Small intestine (tissue), 7 donors: ENCODE results near the gene GPRIN3. TPM values are rescaled to one million over a fixed set of nuclear protein-coding genes. Genes with fewer than 3 reads are reported as not detected.
"Not testable (repeated sequence)": the region's sequence is repeated elsewhere in the genome, so short reads cannot be mapped to it uniquely, and the experiment has no call there.

Experiments used
- DNase-seq, 2 donors: peaks; one replicate each; pipeline versions ENCODE4 v3.0.0 to v3.0.0-alpha.2; 2013
- FAIRE-seq: peaks from 2 replicates; lab custom pipeline; 2012; peaks lifted over from hg19 to GRCh38; lab: Jason Lieb, UNC
- H3K27ac ChIP-seq, 3 donors: one replicate each; pipeline ENCODE4 v1.5.1; 2013; ENCODE audit warnings: low read length in 2 of 3, mild to moderate bottlenecking in 2 of 3, control low read depth in 1 of 3, inconsistent platforms in 1 of 3, low read depth in 1 of 3, moderate library complexity in 1 of 3
- H3K27me3 ChIP-seq, 3 donors: one replicate each; pipeline ENCODE4 v1.6.1; 2013; ENCODE audit warnings: low read length in 3 of 3, inconsistent platforms in 1 of 3; ENCODE audit not compliant: control insufficient read depth in 3 of 3, insufficient read depth in 3 of 3
- H3K36me3 ChIP-seq, 3 donors: one replicate each; pipeline ENCODE4 v1.6.1; 2013; ENCODE audit warnings: low read length in 3 of 3, inconsistent platforms in 1 of 3, low read depth in 1 of 3, mild to moderate bottlenecking in 1 of 3, moderate library complexity in 1 of 3; ENCODE audit not compliant: control insufficient read depth in 3 of 3, insufficient read depth in 2 of 3
- H3K4me1 ChIP-seq, 3 donors: one replicate each; pipeline ENCODE4 v1.6.1; 2013; ENCODE audit warnings: low read length in 2 of 3, inconsistent platforms in 1 of 3, low read depth in 1 of 3, mild to moderate bottlenecking in 1 of 3, moderate library complexity in 1 of 3; ENCODE audit not compliant: control insufficient read depth in 3 of 3, insufficient read depth in 2 of 3
- H3K4me3 ChIP-seq, 3 donors: one replicate each; pipeline ENCODE4 v1.5.1; 2013; ENCODE audit warnings: low read length in 3 of 3, control low read depth in 1 of 3, inconsistent platforms in 1 of 3, low read depth in 1 of 3, mild to moderate bottlenecking in 1 of 3, moderate library complexity in 1 of 3
- H3K9me3 ChIP-seq, 2 donors: one replicate each; pipeline ENCODE4 v1.6.1; 2013; ENCODE audit warnings: low read depth in 1 of 2, low read length in 1 of 2; ENCODE audit not compliant: control insufficient read depth in 2 of 2, insufficient read depth in 1 of 2
- WGBS, 3 donors: extraction: QIAGEN DNeasy Blood & Tissue Kit; methylation state at CpG; one replicate each; pipeline ENCODE4 v1.1.7; 2013; 5-methylcytosine and 5-hydroxymethylcytosine counted together
- polyA plus RNA-seq, 4 donors: library from polyadenylated mRNA; stranded (reverse) in 3 of 4; unstranded in 1 of 4; fragments of 200-250 nt in 3 of 4; fragments of 120-200 nt in 1 of 4; gene quantifications; one replicate each; pipeline versions ENCODE4 v1.2.1 to v1.2.3, GENCODE V29; 2013
- donor health status: healthy with polysubstance abuse.
- donor health status: control.
- donor health status: control.
- donor health status: Bipolar disorder and iron deficiency.
- donor health status: healthy.

GPRIN3 gene
- polyA plus RNA-seq, 4 donors: 1.4 to 12.2 (median 3.0) TPM

DNA sequence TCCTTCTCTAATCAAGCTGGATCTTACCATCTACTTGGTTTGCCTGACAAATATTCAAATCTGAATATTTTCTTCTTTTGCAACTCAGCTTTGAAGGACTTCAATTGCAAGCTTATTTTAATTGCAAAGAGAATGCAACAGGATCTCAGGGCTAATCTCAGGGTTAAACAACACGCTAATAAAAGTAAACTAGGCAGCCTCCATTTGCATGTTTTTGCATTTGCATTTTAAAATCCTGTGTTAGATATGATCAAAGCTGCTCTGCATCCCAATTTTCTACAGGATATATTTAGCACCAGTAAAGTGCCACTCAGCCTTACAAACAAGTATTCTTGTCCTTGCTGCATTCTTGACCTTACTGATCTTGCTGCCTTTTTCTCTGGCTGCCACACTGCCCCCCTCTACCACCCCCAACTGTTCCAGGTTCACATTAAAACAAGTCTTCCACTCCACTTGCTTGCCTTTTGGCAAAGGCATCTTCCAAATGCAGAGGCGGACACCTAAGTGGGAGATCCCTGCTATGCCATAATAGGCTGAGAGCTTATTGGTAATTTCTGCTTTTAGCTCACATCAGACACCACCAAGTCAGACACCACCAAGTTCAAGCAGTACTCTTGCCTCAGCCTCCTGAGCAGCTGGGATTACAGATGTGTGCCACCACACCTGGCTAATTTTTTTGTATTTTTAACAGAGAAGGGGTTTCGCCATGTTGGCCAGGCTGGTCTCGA, 48.1 kb downstream of the GPRIN3 start:
- Histone ChIP-seq H3K9me3 (peaks cover 0 to 2% of the 10 kb centered on the region in 2 donors), H3K36me3 (peaks cover 0 to 2% (median 2%) of the 10 kb centered on the region in 3 donors), H3K4me3 (no peak overlapping the region), H3K4me1 (peaks cover 0 to 8% (median 2%) of the 10 kb centered on the region in 3 donors), H3K27ac (no peak overlapping the region), H3K27me3 (no peaks in the 10 kb centered on the region)
- DNase-seq: no peak
- 93 to 98% (median 95%) methylated on average over 4 of the region's 4 CpGs for WGBS, 3 donors
- no peak for FAIRE-seq

DNA sequence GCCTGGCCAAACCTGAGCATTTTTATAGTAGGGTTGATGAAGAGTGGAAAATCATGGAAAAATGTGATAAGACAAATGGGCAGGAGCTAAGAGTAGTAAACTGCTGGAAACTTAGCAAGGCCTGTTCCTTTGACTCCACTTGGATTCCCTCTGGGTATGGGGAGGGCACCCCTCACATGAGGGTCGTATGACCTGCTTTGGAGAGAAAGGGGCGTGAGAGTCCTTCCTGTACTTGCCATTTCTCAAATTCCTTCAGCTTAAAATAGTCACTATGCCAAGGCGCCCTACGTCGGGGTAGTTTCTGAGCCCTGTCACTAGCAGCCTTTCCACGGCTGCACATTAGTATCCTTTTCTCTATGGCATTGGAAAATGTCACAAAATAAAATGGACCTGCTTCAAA, 49.1 kb downstream of the GPRIN3 start:
- WGBS, 3 donors: 84 to 92% (median 87%) methylated on average over 6 of the region's 6 CpGs
- FAIRE-seq (no peak), DNase-seq (no peak)
- Histone ChIP-seq H3K27ac (no peak overlapping the region), H3K4me1 (peaks cover 2 to 13% (median 5%) of the 10 kb centered on the region in 3 donors), H3K27me3 (no peaks in the 10 kb centered on the region), H3K4me3 (no peak overlapping the region), H3K36me3 (peaks cover 0 to 2% (median 2%) of the 10 kb centered on the region in 3 donors), H3K9me3 (no peaks in the 10 kb centered on the region)

DNA sequence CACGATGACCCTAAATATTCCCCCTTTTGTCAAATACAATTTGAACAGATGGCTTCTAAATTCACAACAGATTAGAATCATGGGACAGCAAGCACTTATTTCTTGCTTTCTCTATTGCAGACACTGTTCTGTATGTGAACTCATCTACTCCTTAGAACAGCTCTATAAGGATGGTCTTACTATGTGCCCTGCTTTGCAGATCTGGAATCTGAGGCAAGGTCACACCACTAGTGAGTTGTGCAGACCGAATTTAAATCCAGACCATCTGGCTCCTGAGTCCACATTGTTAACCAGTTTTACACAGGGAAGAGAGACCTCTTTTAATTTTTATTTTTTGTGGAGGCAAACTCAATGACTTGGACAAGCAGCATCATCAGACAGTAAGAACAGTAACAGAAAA, 50.2 kb downstream of the GPRIN3 start:
- Histone ChIP-seq H3K4me3 (no peak overlapping the region), H3K27me3 (no peaks in the 10 kb centered on the region), H3K36me3 (peaks cover 0 to 2% (median under 1%) of the 10 kb centered on the region in 3 donors), H3K27ac (no peak overlapping the region), H3K4me1 (peaks cover 2 to 13% (median 5%) of the 10 kb centered on the region in 3 donors), H3K9me3 (no peaks in the 10 kb centered on the region)
- WGBS, 3 donors: 40 to 69% (median 68%) methylated on average over 2 of the region's 2 CpGs
- DNase-seq (no peak), FAIRE-seq (no peak)

DNA sequence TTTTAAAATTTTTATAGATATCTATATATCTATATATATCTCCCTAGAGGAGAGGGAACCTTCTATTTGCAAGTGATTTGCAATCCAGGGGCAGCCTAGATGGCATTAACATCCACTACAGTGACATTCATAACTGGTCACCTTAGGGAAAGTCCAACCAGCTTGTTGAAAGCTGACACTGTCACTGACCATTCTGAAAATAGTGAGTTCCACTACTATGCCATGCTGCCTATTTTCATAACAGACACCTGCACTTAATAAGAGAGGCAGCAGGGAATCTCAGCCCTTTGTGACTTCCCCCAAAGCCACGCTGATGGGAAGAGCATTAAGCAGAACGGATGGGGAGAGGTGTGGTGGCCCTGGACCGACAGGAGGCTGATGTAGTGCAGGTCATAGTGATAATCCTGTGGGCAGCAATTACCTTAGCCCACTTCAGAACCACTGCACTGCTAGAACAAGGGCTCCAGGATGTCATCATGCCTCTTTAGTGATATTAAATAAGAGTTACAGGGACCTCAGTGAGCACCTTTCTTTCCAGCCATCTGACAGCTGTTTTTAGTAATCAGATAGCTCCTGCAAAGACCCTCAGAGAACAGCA, 51.3 kb downstream of the GPRIN3 start:
- FAIRE-seq (no peak), DNase-seq (no peak)
- WGBS, 3 donors: 39 to 75% (median 67%) methylated on average over 3 of the region's 3 CpGs
- peaks cover 5 to 13% (median 5%) of the 10 kb centered on the region in 3 donors for H3K4me1 ChIP-seq
- peaks cover 0 to 2% (median 0%) of the 10 kb centered on the region in 3 donors for H3K36me3 ChIP-seq
- no peak overlapping the region for H3K4me3 ChIP-seq
- H3K27me3 ChIP-seq: no peaks in the 10 kb centered on the region
- no peak overlapping the region for H3K27ac ChIP-seq
- H3K9me3 ChIP-seq: no peaks in the 10 kb centered on the region

DNA sequence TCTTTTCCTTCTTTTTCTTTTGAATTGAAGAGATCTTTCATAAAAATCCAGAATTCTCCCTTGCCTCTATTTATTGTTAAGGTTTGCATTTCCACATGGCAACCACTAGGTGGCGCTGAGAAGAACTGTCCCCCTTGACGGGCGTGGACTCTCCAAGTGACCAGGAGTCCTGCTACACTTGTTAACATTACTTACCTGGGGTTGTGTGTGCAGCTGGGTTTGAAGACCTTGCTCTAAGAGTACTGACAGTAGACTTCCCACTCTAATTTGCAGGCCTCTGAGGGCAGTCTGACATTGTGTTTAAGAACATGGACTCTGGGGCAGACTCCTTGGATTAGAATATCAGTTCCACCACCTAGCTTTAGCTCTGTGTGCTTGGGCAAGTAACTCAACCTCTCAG, 52.8 kb downstream of the GPRIN3 start:
- FAIRE-seq (no peak), DNase-seq (peak; percentile 48 to 60)
- Histone ChIP-seq H3K9me3 (no peaks in the 10 kb centered on the region), H3K27me3 (no peaks in the 10 kb centered on the region), H3K4me1 (peaks cover 2 to 10% (median 5%) of the 10 kb centered on the region in 3 donors), H3K4me3 (no peak overlapping the region), H3K27ac (no peak overlapping the region), H3K36me3 (peaks cover 0 to 2% (median 0%) of the 10 kb centered on the region in 3 donors)
- WGBS, 3 donors: 24 to 34% (median 28%) methylated on average over 3 of the region's 3 CpGs

DNA sequence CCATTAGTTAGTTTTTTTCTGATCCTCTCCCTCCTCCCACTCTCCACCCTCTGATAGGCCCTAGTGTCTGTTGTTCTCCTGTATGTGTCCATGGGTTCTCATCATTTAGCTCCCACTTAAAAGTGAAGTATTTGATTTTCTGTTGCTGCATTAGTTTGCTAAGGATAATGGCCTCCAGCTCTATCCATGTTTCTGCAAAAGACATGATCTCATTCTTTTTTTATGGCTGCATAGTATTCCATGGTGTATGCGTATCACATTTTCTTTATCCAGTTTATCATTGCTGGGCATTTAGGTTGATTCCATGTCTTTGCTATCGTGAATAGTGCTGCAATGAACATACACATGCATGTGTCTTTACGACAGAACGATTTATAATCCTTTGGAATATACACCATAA, 53.3 kb downstream of the GPRIN3 start:
- peak overlapping the region in 1 of 3 donors; percentile 68 for H3K27ac ChIP-seq
- WGBS, 3 donors: 85 to 91% (median 87%) methylated on average over 4 of the region's 4 CpGs
- H3K27me3 ChIP-seq, H3K4me3 ChIP-seq, FAIRE-seq, H3K4me1 ChIP-seq, H3K36me3 ChIP-seq, DNase-seq, H3K9me3 ChIP-seq: not testable (repeated sequence)

DNA sequence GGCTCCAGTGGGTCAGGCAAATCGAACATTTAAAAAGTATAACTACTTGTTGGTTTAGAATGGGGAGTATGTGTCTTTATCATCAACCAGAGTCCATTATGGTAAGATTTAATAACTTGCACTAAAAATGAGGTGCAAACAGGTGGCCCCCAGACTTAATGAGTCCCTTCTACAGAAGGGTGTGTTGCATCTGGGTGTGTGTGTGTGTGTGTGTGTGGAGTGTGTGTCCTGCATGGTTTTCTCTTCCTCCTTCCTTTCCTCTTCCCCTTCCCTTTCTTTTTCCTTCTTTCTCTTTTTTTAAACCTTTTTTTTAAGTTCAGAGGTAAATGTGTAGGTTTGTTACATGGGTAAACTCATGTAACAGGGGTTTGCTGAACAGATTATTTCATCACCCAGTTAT, 53.7 kb downstream of the GPRIN3 start:
- no peak for FAIRE-seq
- peak overlapping the region; percentile 9 to 68 (median 59) for H3K27ac ChIP-seq
- H3K9me3 ChIP-seq: no peaks in the 10 kb centered on the region
- H3K36me3 ChIP-seq: peaks cover 0 to 12% (median 2%) of the 10 kb centered on the region in 3 donors
- 14 to 66% (median 54%) methylated on average over 1 of the region's 1 CpG for WGBS, 3 donors
- no peaks in the 10 kb centered on the region for H3K27me3 ChIP-seq
- DNase-seq: no peak
- no peak overlapping the region for H3K4me3 ChIP-seq
- peaks cover 2 to 10% (median 5%) of the 10 kb centered on the region in 3 donors for H3K4me1 ChIP-seq

DNA sequence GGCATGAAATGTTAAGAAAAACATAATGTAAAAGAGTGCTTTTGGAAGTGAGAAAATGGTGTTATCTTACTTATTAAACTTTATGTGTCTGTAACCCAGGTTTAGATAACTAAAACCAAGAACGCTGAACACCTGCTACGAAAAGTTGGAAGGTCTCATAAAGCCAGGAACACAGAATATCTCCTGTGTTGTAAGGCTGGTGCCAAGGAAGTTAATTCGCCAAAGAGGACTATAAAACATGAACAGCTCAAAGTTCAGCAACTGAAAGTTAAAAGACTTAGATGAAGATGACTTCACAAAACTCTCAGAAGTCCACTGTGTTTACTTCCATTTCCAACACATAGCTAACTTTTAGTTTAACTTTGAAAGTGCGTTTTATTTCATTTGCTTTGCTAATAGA, 54.3 kb downstream of the GPRIN3 start:
- Histone ChIP-seq H3K27me3 (no peaks in the 10 kb centered on the region), H3K36me3 (peaks cover 2 to 17% (median 3%) of the 10 kb centered on the region in 3 donors), H3K4me1 (peaks cover 2 to 15% (median 5%) of the 10 kb centered on the region in 3 donors), H3K27ac (peak overlapping the region; percentile 64 to 72 (median 68)), H3K9me3 (no peaks in the 10 kb centered on the region), H3K4me3 (no peak overlapping the region)
- FAIRE-seq (peak; percentile 73), DNase-seq (peak; percentile 79 to 86)
- WGBS, 3 donors: 18 to 71% (median 37%) methylated on average over 4 of the region's 4 CpGs
